Astrocyte of the hippocampus (primary cell): ENCODE data around the gene SLC48A1.

Experiments used
- DNase-seq: peaks from one replicate; pipeline ENCODE4 v3.0.0; 2011; ENCODE audit warnings: low read depth, low spot score

SLC48A1 gene

DNA sequence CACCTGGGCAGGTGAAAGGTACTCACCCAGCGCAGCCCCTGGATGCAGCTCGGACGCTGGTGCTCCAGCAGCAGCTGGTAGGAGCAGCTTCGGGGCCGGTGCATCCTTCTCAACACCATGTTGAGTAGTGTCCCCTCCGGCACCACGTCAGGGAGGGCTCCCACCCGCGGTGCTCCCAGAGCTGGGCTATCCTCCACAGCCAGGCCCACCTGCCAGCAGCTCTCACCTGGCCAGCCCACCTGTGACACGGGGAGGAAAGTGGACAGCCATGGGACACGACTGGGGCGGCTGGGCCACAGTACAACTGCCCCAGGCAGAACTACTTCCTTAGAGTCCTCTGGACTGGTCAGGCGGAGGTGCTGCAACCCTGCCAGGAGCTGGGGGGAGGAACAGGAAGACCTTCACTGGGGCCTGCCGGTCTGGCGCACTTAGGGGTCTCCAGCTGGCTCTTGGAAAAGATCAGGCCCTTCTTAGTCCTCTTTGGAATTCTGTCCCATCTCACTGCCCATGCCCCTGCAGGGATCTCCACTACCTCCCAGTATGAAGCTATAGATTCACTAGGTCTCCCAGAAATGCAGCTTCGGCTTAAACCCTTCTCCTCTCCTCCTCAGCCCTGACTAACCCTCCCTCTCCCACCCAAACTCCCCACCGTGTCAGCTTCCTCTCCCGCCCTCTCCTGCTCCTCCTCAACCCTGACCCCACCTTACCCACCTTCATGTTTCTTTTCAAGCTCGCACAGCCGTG lies 15.0 kb upstream of the SLC48A1 start:
- DNase-seq = no peak

DNA sequence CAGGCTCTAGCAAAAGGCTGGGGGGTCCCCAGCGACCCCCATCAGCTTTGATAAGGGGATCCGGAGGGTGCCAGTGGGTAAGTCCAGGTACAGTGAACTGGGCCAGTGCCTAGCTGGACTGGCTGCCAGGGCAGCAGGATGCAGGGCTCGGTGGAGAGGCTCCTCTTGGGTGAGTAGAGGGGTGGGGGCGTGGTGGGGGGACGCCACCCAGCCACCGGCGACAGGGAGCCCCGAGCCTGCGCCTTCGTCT lies 14.5 kb upstream of the SLC48A1 start:
- no peak for DNase-seq

DNA sequence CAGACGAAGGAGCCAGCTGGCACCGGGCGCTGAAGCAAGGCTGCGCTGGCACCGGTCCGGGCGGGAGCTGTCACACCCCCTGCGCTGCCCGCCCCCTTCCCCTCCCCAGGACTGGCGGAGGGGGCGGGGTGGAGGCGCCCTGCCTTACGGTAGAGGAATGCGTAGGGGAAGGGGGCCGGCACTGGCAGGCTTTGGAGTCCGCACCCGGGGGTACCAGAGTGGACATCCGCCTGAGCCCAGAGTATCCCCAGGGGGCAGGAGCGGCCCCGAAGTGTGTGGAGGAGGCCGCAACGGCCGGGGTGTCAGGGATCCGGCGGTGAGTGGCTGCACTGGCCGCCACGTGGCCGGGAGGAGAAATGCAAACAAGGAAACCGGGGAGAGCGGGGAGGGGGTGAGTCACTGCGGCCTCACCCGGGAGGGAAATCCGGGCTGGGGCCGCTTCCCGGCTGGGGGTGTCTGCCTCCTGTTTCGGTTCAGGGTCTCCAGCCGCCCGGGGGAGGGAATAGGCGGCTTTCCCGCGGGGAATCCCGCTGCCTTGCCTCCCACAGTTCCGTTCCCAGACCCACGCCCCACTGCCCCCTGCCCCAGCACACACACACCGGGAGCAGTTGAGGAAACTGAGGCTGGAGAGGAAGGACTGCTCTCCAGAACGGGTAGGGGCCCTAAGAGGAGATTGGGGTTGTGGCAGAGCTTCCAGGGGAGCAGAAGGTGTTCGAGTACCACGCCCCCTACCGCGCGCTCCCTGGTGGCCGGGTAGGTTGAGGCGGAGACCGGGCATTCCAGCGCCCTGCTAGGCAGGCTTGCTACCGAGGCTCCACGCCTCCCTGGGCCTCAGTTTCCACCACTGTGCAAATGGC lies 14.0 kb upstream of the SLC48A1 start, which contains the start of gene RAPGEF3:
RAPGEF3 (minus strand) TSS at position 47 of the 857 bp plus-strand sequence. CDS start 324 bp downstream, outside the sequence.
- peak; percentile 92 for DNase-seq

DNA sequence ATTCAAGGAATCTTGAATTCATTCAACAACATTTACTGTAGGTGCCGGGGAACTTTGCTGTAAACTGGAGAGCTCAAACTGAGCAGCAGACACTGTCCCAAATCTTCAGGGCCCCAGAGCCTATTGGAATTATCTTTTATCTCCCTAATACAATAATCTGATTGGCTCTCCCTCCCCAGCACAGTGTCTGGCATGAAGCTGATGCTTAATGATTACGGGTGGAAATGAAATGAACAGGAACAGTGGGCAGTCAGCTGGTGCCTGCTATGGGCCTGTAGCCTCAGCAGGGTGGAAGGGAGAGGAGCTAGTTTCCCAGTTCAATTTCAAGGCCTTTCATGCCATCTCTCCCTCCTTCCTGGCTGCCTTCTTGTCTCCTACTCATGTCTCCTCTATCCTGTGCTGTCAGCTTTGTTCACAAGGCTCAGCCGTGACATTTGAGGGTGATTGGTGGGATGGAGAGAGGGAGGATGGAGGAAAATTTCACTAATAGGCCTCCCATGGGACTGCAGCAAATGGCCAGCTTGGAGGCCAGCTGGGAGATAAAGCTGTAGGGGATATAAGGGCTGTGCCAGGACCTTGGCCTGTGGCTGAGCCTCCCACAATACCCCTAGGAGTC lies 10.1 kb upstream of the SLC48A1 start:
- no peak for DNase-seq

DNA sequence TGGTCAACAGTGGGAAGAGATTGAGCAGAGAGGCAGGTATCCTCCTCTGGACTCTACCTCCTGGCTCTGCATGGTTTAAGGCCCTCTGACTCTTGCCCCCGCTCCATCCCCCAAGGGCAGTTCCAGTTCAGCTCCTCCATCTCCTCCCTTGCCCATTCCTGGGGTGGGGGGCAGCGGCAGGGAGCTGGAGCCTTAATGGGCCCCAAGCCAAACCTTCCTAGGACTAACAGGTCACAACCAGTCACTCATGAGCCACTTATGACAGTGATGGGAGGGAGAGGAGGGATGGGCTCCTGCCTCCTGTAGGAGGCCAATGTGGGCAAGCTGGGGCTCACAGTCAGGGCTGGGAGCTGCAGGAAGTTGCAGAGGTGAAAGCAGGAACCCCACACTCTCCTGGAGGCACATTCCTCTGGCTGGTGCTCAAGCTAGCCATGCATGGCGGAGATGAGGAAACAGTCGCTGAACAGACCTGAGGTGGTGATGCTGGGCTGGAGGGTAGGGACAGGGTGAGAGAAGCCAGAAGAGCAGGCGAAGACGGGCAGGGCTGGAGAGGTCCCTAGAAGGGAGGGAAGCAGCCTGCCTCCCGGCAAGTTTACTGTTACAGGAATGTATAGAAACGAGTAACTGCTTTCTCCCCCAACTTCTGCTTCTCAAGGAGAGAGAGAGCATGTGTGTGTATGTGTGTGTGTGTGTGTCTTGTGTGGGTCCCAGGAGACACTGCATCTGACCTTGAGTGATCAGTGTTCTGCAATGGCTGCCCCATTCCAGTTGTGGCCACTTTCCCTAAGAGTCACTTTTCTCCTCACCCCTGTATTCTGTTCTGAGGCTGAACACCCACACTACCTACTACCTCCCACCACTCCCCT lies 9.3 kb upstream of the SLC48A1 start:
- peak; percentile 40 for DNase-seq

DNA sequence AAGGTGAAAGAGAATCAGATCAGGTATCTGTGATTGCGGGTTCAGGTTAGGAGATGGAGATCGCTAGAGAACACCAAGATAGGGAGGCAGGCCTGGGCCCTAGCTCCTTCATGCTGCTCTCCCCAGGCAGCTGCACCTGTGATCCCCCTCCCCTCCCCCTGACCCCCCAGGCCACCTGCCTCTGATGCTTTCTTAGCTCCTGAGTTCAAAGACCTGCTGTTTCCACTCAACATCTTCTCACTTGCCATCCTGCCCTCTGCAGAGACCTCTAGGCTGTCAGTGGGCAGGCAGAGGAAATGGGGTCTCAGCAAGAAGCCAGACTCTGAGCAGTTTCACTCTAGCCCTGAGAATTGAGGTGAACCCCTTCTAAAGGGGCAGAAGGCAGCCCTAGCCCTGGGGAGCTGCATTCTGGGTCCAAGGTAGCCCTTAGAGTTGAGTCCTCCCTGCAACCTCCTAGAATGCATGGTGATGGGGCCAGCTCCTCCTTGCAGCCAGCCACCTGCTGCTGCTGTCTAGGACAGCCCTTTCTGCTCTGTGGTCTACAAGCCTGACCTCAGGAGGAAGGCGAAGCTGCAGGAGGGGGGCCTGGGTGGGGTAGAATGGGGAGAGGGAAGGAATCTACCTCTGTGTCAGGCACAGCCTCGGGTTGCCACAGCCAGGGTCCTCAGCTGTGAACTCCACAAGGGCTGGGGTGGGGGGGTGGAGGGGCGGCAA lies 6.4 kb upstream of the SLC48A1 start:
- DNase-seq = no peak

DNA sequence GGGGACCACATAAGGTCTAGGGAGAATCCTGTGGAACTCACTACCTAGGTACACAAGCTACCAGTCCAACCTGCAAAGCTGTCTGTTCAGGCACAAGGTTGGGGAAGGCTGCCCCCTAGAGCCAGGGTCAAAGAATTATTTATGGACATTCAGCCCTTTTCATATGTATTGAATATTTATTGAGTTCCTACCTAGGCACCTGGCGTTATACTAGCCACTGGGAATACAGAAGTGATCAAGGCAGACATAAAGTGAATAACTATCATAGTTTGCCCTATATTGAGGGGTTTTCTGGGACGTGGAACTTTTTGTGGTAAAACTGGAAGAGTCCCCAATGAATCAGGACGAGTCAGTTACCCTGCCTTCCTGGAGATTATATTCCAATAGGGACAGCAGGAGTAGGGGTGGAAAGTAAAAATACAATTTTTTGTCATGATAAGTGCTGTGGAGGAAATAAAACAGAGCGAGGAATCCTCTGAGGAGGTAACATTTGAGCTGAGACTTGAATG lies 5.8 kb upstream of the SLC48A1 start:
- DNase-seq = peak; percentile 33

DNA sequence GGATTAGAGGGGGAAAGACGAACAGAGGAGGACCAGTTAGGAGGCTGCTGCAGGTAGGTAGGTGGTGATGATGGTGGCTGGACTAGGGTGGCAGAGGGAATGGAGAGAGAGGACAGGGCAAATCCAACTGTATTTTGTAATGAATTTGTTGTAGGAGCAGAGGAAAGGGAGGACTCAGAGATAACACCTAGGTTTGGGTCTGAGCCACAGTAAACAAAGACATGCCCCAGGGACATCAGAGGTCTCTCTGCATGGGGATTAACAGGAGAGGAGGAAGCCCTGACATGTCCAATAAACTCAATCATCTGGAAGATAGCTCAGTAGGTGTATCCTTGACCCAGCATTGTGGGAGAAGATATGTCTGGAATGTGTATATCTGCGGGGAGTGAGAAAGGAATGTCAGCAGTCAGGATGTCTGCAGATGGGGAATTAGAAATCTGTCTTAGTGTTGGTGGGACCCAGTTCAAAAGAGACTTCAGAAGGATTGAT lies 4.7 kb upstream of the SLC48A1 start:
- peak; percentile 53 for DNase-seq

DNA sequence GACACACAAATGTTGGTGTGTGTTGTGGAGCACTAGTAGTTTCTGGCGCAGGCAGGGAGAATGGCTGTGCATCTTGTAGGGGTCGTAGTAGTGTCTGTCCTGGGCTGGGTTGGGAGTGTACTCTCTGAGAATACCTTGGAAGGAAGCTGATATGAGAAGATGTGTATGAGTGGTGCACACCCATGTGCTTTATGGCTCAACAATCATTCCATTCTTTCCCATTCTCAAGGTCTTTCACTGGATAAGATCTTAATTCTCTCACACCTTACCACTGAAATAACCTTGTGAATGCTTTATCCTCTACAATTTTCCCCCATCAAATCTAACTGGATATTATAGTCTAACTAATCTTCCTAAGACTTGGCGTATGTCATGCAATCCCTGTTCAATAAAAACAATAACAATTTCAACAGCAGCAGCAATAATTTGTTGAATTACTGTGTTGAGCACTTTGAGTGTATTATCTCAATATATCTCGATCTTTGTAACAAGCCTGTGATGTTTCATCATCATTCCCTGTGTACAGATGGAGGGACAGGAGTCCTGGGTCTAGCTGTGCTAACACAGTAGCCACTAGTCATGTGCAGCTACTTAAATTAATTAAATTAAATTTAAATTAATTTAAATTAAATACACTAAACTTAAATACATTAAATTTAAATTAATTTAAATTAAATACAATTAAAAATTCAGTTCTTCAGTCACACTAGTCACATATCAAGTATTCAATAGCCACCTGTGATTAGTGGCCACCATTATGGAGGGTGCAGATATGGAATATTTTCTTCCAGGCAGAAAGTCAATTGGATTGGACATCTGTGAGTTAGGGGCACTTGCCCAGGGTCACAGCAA lies 3.6 kb upstream of the SLC48A1 start:
- no peak for DNase-seq

DNA sequence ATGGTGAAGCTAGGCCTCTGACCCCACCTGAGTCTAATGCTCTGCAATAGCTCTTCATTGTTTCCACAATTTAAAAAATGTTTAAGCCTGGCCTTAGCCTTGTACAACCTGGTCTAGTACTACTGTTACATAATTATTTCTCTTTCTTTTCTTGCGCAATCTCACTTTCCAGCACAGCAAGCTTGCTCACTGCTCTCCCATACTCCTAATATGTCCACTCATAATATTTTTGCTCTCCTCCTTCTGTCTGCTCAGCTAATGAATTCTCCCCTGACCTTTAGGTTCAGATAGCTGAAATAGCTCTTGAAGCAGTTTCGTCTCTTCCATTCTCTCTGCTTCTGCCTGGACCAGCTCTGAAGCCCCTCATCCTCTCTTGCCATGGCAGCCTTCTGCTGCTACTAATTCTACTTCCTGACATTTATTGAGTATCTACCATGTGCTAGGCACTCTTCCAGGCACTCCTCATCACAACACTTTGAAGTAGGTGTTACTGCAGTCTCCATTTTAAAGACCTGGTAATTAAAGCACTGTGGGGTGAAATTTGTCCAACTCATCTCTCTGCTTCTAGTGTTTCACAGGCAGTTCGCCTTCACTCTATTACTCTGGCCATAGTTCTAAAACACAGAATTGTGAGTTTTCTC lies 2.8 kb upstream of the SLC48A1 start:
- DNase-seq = no peak

DNA sequence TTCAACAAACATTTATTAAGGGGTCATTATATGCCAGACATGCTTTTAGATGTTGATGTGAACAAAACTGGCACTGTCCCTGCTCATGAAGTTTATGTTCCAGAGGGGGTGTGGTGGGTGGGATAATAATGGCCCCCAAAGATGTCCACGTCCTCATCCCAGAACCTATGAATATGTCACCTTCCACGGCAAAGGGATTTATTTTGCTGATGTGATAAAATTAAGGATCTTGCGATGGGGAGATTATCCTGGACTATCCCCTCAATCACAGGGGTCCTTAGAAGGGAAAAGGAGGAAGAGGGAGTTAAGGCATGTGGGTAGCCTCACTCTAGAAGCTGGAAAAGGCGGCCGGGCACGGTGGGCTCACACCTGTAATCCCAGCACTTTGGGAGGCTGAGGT lies 1.7 kb upstream of the SLC48A1 start:
- DNase-seq = no peak

DNA sequence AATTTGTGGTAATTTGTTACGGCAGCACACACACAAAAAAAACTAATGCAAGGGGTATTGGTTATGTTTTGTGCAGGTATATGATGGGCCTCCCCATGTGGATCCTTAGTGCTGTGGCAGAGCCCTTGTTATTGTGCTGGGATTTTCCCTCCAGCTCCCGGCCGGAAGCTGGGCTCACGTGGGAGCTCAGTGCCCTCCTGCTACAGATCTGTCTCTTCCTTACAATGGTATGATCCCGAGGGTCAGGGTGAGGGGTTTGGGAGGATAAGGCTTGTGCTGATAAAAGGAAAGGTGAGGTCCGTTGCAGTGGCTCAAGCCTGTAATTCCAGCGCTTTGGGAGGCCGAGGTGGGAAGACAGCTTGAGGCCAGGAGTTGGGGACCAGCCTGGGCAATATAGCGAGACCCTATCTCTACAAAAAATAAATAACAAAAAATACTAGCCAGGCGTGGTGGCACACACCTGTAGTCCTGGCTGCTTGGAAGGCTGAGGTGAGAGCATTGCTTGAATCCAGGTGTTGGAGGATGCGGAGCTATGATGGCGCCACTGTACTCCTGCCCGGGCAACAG lies 861 bp upstream of the SLC48A1 start:
- no peak for DNase-seq

DNA sequence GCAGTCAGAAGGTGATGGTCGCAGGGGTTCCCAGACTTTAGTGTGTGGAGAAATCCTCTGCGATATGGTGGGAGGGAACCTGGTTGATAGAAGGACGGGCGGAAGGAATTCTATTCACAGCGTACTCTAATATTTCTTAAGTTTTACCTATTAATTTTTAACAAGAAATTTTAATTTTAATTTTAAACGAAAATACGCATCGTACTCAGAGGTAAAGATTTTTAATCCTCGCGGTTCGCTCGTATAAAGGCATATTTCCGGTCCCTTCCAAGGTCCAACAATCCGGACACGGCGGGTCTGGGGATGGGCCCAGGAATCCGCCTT lies 338 bp upstream of the SLC48A1 start:
- no peak for DNase-seq

DNA sequence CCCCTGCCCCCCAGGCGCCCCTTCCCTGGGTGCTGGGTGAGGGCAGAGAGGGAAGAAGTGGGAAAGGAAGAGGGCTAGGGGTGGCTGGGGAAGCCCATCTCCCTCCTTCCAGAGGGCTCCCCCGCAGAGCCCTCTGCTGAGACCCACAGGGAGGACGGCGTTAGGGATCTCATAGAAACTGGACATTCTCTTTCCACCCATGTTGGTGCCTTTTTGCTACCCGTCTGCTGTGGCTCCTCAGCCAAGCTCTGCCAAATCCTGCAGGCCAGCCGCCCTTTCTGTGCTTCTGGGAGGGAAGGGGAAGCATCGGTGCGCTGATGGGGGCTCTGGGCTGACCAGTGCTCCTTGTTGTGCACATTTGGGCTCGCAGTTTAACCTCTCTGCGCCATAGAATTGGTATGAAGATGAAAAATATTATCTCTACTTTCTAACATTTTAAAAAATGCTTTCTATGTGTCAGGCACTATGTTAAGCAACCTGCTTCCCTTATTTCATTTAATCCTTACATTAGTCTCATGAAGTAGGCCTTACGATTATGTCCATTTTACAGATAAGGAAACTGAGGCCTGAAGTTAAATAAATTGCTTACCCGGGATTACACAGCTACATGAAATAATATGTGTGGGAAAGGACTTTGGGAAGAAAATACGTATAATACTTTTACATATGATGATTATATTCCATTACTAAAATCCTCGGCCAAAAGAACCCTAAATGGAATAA lies 981 bp downstream of the SLC48A1 start:
- DNase-seq = no peak

DNA sequence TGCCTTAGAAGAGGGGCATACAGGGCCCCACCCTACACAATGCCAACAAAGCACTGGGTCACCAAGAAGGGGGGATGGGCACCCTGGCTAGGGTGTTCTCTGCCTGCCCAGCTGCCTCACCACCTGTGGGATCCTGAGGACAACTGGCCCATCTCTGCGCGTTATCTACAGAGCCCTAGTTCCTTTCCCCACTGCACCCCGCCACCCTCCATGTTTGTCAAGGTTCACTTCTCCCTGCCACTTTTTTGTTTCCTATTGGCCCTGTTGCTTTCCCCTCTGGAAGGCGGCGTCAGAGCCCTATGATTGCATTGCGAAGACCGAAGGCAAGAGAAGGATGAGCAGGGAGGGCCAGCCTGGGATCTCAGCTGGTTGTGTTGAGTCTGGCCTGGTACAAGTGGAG lies 1.6 kb downstream of the SLC48A1 start:
- no peak for DNase-seq

DNA sequence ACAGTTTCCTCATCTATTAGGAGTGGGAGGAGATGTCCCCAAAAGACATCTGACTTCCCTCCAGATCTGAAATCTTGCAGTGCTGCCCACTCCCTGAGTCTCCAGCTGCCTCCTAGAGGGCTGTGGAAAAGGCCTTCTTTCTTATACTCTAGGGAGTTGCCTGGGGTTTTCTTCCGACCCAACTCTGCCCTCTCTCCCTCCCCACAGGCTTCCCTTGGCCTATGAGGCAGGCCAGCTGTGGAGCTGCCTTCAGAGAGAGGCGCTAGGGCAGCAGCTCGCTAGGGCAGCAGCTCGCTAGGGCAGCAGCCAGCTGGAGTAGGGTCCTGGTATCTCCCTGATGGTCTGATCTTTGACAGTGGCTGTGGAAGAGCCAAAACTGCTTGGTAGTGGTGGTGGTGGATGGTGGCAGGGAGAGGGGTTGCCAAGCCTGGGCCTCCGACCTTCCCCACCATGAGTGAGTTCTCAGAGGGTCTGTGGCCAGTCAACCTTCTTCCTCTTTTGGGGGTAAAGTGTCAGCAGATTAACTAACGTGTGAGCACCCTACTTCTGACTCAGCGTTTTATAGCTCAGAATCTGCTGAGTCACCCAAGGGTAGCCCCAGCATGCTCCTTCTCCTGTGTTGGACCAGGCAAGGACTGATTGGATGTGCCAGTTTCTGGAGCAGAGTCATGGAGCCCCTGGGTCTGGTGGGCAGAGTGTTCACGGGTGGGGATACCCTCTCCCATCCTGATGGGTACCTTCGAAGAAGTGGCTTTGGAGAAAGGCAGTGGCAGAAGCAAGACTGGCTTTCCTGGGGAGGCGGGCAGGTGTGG lies 2.3 kb downstream of the SLC48A1 start:
- no peak for DNase-seq

DNA sequence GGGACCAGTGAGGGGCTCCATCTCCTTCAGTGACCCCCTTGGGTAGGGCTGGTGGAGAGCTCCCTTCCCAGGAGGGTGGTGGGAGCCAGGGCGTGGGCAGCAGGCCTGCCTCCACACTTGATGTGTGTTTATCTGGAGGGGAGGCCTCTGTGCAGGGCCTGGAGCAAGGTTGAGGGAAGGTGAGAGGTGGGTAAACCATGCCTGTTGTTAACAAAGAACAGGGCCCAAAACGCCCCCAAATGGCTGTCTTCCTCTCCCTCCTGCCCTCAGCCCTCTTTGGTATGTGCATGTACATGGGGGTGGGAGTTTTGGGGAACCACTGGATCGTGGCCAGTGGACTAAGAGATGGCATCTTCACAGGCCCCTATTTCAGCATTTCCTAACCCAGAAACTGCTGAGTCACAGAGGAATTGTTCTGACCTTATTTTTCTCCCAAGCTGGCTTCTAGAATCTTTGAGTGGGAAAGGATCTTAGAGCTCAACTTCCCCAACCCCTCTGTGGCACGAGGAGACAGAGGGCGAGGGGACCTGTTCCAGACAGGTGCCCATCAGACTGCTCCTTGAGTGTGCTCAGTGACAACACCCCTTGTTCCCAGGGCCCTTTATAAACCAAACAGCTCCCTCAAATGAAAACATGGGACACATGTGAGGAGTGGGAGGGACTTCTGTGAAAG lies 3.6 kb downstream of the SLC48A1 start:
- no peak for DNase-seq
